Endothelial cell of umbilical vein (primary cell): ENCODE measurements around the gene RIF1. TPM values are rescaled to one million over a fixed set of nuclear protein-coding genes. Genes with fewer than 3 reads are reported as not detected.

ENCODE experiments used
- BruUV-seq: library from RNA; stranded (reverse); fragments of 400-500 nt; replicated peaks from 2 replicates; lab custom pipeline; 2021; lab: Mats Ljungman, UMichigan
- CTCF ChIA-PET: fragments of 300-600, 350-600 bp; sonication (Branson Sonifier 250); formaldehyde crosslinking; loops from one replicate; lab custom pipeline; 2021; ENCODE audit warnings: antibody characterized with exemption, inconsistent platforms; lab: Charles Lee
- POLR2A ChIA-PET: fragments of 300-600, 350-600 bp; sonication (Branson Sonifier 250); formaldehyde crosslinking; loops from one replicate; lab custom pipeline; 2021; ENCODE audit warnings: antibody characterized with exemption, inconsistent platforms; lab: Charles Lee
- DNase-seq: peaks from one replicate; pipeline ENCODE4 v3.0.0-alpha.2; 2011; ENCODE audit warnings: low read depth, low spot score
- FAIRE-seq: peaks from 2 replicates; lab custom pipeline; 2011; peaks lifted over from hg19 to GRCh38; lab: Jason Lieb, UNC
- H2AFZ ChIP-seq: 2 replicates; pipeline ENCODE4 v1.6.0; 2012; ENCODE audit warnings: low read depth, low read length, control low read depth, inconsistent platforms
- H3K27ac ChIP-seq: 2 replicates; pipeline ENCODE4 v1.5.1; 2011; ENCODE audit warnings: low read depth, mild to moderate bottlenecking, control low read depth, low read length, moderate library complexity; ENCODE audit not compliant: insufficient read depth
- H3K27me3 ChIP-seq, 2 experiments: 2 replicates each; pipeline versions ENCODE4 v1.6.0 to v1.6.1; 2011; ENCODE audit warnings: low read length in 2 of 2, mixed read lengths in 1 of 2; ENCODE audit not compliant: control insufficient read depth in 2 of 2, insufficient read depth in 2 of 2
- H3K36me3 ChIP-seq, 2 experiments: 2 replicates in 1 of 2; 3 replicates in 1 of 2; pipeline ENCODE4 v1.5.1; 2011; ENCODE audit warnings: low read length in 2 of 2, mild to moderate bottlenecking in 1 of 2, moderate library complexity in 1 of 2; ENCODE audit not compliant: control insufficient read depth in 2 of 2, insufficient read depth in 2 of 2; ENCODE audit errors: extremely low read depth in 1 of 2
- H3K4me1 ChIP-seq: 3 replicates; pipeline ENCODE4 v1.5.1; 2011; ENCODE audit warnings: mild to moderate bottlenecking, low read length; ENCODE audit not compliant: control insufficient read depth, insufficient read depth; ENCODE audit errors: extremely low read depth
- H3K4me2 ChIP-seq: 2 replicates; pipeline ENCODE4 v1.6.1; 2011; ENCODE audit warnings: low read length, control low read depth, mixed read lengths; ENCODE audit not compliant: insufficient read depth
- H3K4me3 ChIP-seq, 3 experiments: fragments of 200-600 bp in 1 of 3; sonication (generic), shearing (Covaris generic) in 1 of 3; replicated peaks in 1 of 3; 2 replicates each; pipeline ENCODE4 v1.5.1; 2011 to 2016; ENCODE audit warnings: control low read depth in 3 of 3, low read length in 3 of 3, mild to moderate bottlenecking in 2 of 3, inconsistent platforms in 1 of 3, low read depth in 1 of 3, moderate library complexity in 1 of 3; ENCODE audit not compliant: insufficient read depth in 1 of 3
- H3K79me2 ChIP-seq: 2 replicates; pipeline ENCODE4 v1.6.0; 2012; ENCODE audit warnings: low read length, inconsistent platforms; ENCODE audit not compliant: control insufficient read depth, insufficient read depth
- H3K9ac ChIP-seq: replicated peaks from 2 replicates; pipeline ENCODE3; 2011; ENCODE audit warnings: low read length, control low read depth; ENCODE audit not compliant: insufficient read depth; ENCODE audit errors: extremely low read depth
- H3K9me1 ChIP-seq: replicated peaks from 3 replicates; pipeline ENCODE4 v1.6.0; 2011; ENCODE audit warnings: mild to moderate bottlenecking, low read length; ENCODE audit not compliant: control insufficient read depth, insufficient read depth; ENCODE audit errors: extremely low read depth
- H3K9me3 ChIP-seq: replicated peaks from 2 replicates; pipeline ENCODE4 v1.5.1; 2012; ENCODE audit warnings: low read length, inconsistent platforms; ENCODE audit not compliant: control insufficient read depth, insufficient read depth
- H4K20me1 ChIP-seq: replicated peaks from 2 replicates; pipeline ENCODE3; 2011; ENCODE audit warnings: mild to moderate bottlenecking, low read length; ENCODE audit not compliant: control insufficient read depth, insufficient read depth; ENCODE audit errors: extremely low read depth
- CTCF ChIP-seq, 2 donors: IDR thresholded peaks; 1 replicate in 1 of 2; 2 replicates in 1 of 2; pipeline ENCODE4 v1.5.1; 2011; ENCODE audit warnings: low read length in 2 of 2, mild to moderate bottlenecking in 2 of 2, moderate library complexity in 2 of 2, control low read depth in 1 of 2, inconsistent platforms in 1 of 2, low read depth in 1 of 2; ENCODE audit not compliant: insufficient read depth in 1 of 2; ENCODE audit errors: extremely low read depth in 1 of 2
- EZH2 ChIP-seq: IDR thresholded peaks from 2 replicates; pipeline ENCODE4 v1.6.1; 2012; ENCODE audit warnings: borderline replicate concordance, low read depth, mild to moderate bottlenecking, moderate library complexity, low read length, inconsistent platforms; ENCODE audit not compliant: severe bottlenecking
- FOS ChIP-seq: IDR thresholded peaks from 2 replicates; pipeline ENCODE4 v1.6.1; 2011; ENCODE audit warnings: mild to moderate bottlenecking, low read length, moderate library complexity, borderline replicate concordance; ENCODE audit not compliant: insufficient read depth
- GATA2 ChIP-seq: IDR thresholded peaks from 2 replicates; pipeline ENCODE4 v1.7.0; 2011; ENCODE audit warnings: low read depth, mild to moderate bottlenecking, moderate library complexity, mixed read lengths, low read length; ENCODE audit not compliant: insufficient read length, insufficient read depth
- JUN ChIP-seq: IDR thresholded peaks from 2 replicates; pipeline ENCODE4 v1.6.1; 2011; ENCODE audit warnings: borderline replicate concordance, low read depth; ENCODE audit not compliant: insufficient read length, insufficient read depth
- MAX ChIP-seq: IDR thresholded peaks from 2 replicates; pipeline ENCODE4 v1.6.1; 2011; ENCODE audit not compliant: insufficient read depth, insufficient read length
- MYC ChIP-seq: IDR thresholded peaks from one replicate; pipeline ENCODE4 v1.6.1; 2011; ENCODE audit warnings: mild to moderate bottlenecking, low read depth, low read length
- POLR2A ChIP-seq: IDR thresholded peaks from 2 replicates; pipeline ENCODE4 v1.6.1; 2012; ENCODE audit warnings: low read depth, mild to moderate bottlenecking, control low read depth, low read length
- POLR2AphosphoS5 ChIP-seq: IDR thresholded peaks from 2 replicates; pipeline ENCODE4 v1.6.1; 2012; ENCODE audit warnings: low read depth, mild to moderate bottlenecking, control low read depth, low read length, moderate library complexity; ENCODE audit not compliant: insufficient read depth
- dilution Hi-C: fragments of 300-500 bp; cut with MboI; formaldehyde crosslinking; loops from one replicate; pipeline ENCODE4 v1.15.0; 2019; ENCODE audit warnings: low sequenced_read_pairs; ENCODE audit not compliant: extremely low pct_ligation_motif_present
- intact Hi-C: fragments of 100-400 bp; cut with micrococcal nuclease; formaldehyde crosslinking; loops from one replicate; pipeline ENCODE4 v1.10.0; 2022
- polyA plus RNA-seq, 4 experiments: library from polyadenylated mRNA; depleted of rRNA in 3 of 4; stranded (reverse) in 3 of 4; unstranded in 1 of 4; fragments of >200 nt; gene quantifications; 2 replicates each; pipeline versions ENCODE4 v1.2.1 to v1.2.3, GENCODE V29; 2011 to 2012; ENCODE audit warnings: missing spikeins in 1 of 4
- total RNA-seq: library from RNA; stranded (reverse); gene quantifications from 2 replicates; pipeline ENCODE4 v1.2.3, GENCODE V29; 2021

RIF1 gene
- total and polyA plus RNA-seq, 2 donors (not counting 3 experiments of a cell fraction or from before 2014, with no cell fraction given): 5.1 to 55.3 TPM

GRCh38 chr2:151423760-151424159 is 14.1 kb downstream of the RIF1 start:
- no TSS peak for BruUV-seq
- Histone ChIP-seq H3K9me1 (no peaks in the 10 kb centered on the region), H3K4me2 (no peak overlapping the region), H4K20me1 (no peaks in the 10 kb centered on the region), H3K79me2 (peaks cover 36% of the 10 kb centered on the region), H3K4me3 (no peak overlapping the region), H3K27ac (no peak overlapping the region), H3K9me3 (no peaks in the 10 kb centered on the region), H2AFZ (no peak overlapping the region), H3K4me1 (no peaks in the 10 kb centered on the region), H3K36me3 (peaks cover 9 to 23% of the 10 kb centered on the region in 2 experiments), H3K27me3 (no peaks in the 10 kb centered on the region), H3K9ac (no peak overlapping the region)
- intact Hi-C loops: no loop called here
- no peak for DNase-seq
- no peak for FAIRE-seq
- dilution Hi-C loops: no loop called here
- POLR2A ChIA-PET: no interaction called here
- CTCF ChIA-PET: interaction anchor here (1.1 kb wide), 1 partner anchor 185 kb away, joined by 5 read pairs; no protein-coding TSS in a partner anchor
- TF ChIP-seq MYC (no peak), MAX (no peak), EZH2 (no peak), FOS (no peak), CTCF (IDR thresholded peaks at IDR 0.05; ENCODE audit: extremely low read depth in 1 of 2, insufficient read depth in 1 of 2, low read depth in 1 of 2, low read length in 2 of 2) (no peak), POLR2AphosphoS5 (no peak), JUN (no peak), GATA2 (no peak), POLR2A (no peak)
